Osteoblast (primary cell): ENCODE results near the gene CEP104. TPM values are rescaled to one million over a fixed set of nuclear protein-coding genes. Genes with fewer than 3 reads are reported as not detected.
A peak's percentile ranks its signal among the peaks of the same experiment; 100 is the strongest.

Experiments
- DNase-seq: peaks from one replicate; pipeline ENCODE4 v3.0.0; 2011; ENCODE audit warnings: low spot score, mixed read lengths; ENCODE audit not compliant: insufficient read length; ENCODE audit errors: missing footprints
- H2AFZ ChIP-seq: 2 replicates; pipeline ENCODE4 v1.6.0; 2011; ENCODE audit warnings: mild to moderate bottlenecking, low read length
- H3K27ac ChIP-seq: 2 replicates; pipeline ENCODE4 v1.5.1; 2011; ENCODE audit warnings: mild to moderate bottlenecking, low read depth, low read length, moderate library complexity
- H3K27me3 ChIP-seq: 2 replicates; pipeline ENCODE4 v1.6.0; 2012; ENCODE audit warnings: mild to moderate bottlenecking, control low read depth, inconsistent platforms, low read length, moderate library complexity; ENCODE audit not compliant: insufficient read depth
- H3K36me3 ChIP-seq: 2 replicates; pipeline ENCODE4 v1.5.1; 2011; ENCODE audit warnings: mild to moderate bottlenecking, low read length, control low read depth, moderate library complexity; ENCODE audit not compliant: insufficient read depth
- H3K4me1 ChIP-seq: 2 replicates; pipeline ENCODE4 v1.5.1; 2011; ENCODE audit warnings: mild to moderate bottlenecking, low read length, control low read depth, moderate library complexity; ENCODE audit not compliant: insufficient read depth
- H3K4me2 ChIP-seq: 2 replicates; pipeline ENCODE4 v1.6.0; 2011; ENCODE audit warnings: mild to moderate bottlenecking, low read length; ENCODE audit not compliant: insufficient read depth
- H3K4me3 ChIP-seq: fragments of 200-600 bp; sonication (generic); 3 replicates; pipeline ENCODE4 v1.5.1; 2012; ENCODE audit warnings: mild to moderate bottlenecking, low read length, inconsistent platforms; ENCODE audit not compliant: insufficient read depth
- H3K79me2 ChIP-seq: 2 replicates; pipeline ENCODE4 v1.6.0; 2012; ENCODE audit warnings: mild to moderate bottlenecking, low read length, control low read depth, inconsistent platforms; ENCODE audit not compliant: insufficient read depth
- H3K9me3 ChIP-seq: 2 replicates; pipeline ENCODE4 v1.5.1; 2011; ENCODE audit warnings: low read depth, low read length, control low read depth
- H4K20me1 ChIP-seq: 2 replicates; pipeline ENCODE4 v1.6.0; 2012; ENCODE audit warnings: mild to moderate bottlenecking, low read length, control low read depth; ENCODE audit not compliant: insufficient read depth
- total RNA-seq: library from RNA; depleted of rRNA; stranded (reverse); fragments of >200 nt; gene quantifications from 2 replicates; pipeline ENCODE4 v1.2.3, GENCODE V29; 2012
- TF ChIP-seq, protein P1 (sequence below): IDR thresholded peaks from 2 replicates; pipeline ENCODE4 v1.5.1; 2011; ENCODE audit warnings: mild to moderate bottlenecking, low read depth, low read length, moderate library complexity; ENCODE audit errors: extremely low read depth

The CEP104 gene
- total RNA-seq, 1 donor, result 21.7 TPM

DNA sequence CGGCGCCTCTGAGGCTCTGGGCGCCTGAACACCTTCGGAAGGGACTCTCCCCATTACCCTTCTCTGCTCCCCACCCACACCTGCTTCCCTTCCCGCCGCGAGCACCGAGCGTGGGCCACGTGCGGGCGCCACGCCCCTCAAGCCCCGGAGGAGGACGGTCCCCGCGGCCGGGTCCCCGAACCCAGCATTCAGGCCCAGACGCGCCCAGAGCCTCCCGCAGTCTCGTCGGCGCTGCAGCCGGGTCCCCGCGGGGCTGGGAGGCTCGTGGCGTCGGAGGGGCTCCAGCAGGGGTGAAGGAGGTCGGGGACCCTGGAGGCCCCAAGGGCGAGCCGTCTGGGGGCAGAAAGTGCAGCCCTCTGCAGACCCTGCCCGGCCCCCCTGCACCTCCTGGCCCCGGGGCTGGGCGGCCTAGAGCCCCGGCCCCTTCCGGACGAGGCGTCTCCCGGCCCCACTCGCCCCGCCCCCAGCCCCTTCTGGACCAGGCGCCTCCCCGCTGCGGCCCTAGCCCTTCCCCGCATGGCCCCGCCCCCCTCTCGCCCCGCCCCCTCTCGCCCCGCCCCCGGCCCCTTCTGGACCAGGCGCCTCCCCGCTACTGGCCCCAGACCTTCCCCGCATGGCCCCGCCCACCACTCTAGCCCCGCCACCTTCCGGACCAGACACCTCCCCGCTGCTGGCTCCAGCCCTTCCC lies 84.8 kb downstream of the CEP104 start:
- Histone ChIP-seq H3K4me3 (peak overlapping the region; percentile 53), H3K27me3 (peaks cover 15% of the 10 kb centered on the region), H4K20me1 (no peaks in the 10 kb centered on the region), H3K79me2 (no peaks in the 10 kb centered on the region), H3K4me2 (peak overlapping the region; percentile 68), H3K36me3 (no peaks in the 10 kb centered on the region), H3K27ac (no peak overlapping the region), H2AFZ (no peak overlapping the region), H3K4me1 (peaks cover 15% of the 10 kb centered on the region), H3K9me3 (no peaks in the 10 kb centered on the region)
- TF ChIP-seq, protein P1, sequence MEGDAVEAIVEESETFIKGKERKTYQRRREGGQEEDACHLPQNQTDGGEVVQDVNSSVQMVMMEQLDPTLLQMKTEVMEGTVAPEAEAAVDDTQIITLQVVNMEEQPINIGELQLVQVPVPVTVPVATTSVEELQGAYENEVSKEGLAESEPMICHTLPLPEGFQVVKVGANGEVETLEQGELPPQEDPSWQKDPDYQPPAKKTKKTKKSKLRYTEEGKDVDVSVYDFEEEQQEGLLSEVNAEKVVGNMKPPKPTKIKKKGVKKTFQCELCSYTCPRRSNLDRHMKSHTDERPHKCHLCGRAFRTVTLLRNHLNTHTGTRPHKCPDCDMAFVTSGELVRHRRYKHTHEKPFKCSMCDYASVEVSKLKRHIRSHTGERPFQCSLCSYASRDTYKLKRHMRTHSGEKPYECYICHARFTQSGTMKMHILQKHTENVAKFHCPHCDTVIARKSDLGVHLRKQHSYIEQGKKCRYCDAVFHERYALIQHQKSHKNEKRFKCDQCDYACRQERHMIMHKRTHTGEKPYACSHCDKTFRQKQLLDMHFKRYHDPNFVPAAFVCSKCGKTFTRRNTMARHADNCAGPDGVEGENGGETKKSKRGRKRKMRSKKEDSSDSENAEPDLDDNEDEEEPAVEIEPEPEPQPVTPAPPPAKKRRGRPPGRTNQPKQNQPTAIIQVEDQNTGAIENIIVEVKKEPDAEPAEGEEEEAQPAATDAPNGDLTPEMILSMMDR, result no peak
- DNase-seq, result peak; percentile 99

DNA sequence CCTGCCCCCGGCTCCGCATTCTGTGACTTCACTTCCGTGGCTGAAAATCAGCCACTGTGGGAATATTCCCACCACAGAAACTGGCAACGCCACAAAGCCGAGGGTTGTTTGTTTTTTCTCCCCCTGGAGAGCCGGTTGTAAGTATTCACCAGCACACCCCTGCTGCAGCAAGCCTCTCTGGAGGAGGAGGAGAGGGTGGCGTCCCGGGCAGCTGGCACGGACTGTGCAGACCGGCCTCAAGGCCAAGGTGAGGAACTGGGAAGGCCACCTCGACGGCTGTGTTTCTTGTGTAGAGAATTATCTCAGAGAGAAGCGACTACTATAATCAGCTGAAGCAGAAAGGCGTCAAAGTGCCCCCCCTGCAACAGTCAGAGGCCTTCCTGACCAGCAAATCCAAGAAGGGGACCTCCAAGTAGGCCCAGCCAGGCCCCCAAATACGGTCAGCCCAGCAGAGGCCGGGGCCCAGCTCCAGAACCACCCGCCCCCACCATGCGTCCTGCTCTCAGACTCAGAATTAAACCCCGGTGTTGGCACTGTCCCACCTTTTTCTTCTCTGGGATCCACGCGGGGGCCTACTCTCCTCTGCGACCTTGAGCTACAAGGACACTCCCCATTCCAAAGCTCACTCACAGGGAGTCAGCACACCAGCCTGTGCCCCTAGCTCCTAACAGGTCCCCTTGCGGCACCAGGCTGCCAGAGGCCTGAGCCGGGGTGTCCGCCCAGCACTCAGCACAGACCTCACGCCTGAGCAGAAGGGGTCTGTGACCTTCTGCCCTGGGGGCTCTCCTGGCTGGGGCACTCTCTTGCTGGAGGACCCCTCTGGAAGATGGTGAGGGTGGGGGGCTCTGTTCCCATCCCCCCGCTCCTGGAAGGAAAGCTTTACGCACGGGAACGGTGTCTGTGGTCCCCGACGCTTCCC lies 85.6 kb downstream of the CEP104 start:
- H4K20me1 ChIP-seq, result no peaks in the 10 kb centered on the region

DNA sequence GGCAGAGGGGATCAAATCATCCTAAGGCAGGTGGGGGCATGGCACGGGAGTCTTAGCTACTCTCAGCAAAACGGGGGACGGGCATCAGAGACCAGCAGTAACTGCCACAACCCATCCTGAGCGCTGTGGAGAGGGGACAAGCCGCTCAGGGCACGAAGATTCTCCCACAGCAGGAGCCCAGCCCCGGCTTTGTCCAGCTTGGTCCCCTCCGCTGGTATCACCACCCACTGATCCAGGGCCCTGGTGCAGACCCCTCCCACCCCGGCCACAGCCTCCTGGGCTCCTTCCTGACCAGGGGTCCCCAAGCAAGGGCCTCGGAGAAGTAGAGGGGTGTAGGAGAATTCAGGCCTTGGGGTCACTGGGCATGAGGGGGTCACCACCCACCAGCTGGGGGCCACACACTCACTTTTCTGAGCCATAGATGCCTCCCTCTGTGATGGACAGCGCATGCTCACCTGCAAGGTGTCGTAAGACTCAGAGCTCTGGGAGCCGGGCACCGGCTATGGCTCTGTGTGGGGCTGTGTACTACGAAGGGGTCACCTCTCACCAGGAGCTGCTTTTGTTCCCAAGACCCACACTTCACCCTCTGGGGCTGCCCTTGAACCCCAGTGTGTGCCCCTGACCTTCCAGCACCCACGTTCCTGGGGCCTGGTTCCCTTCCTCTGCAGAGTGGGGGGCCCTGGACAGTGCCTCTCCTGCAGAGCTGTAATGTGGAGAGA lies 86.8 kb downstream of the CEP104 start:
- H4K20me1 ChIP-seq, result no peaks in the 10 kb centered on the region
- peaks cover 22% of the 10 kb centered on the region for H3K27me3 ChIP-seq
- no peaks in the 10 kb centered on the region for H3K36me3 ChIP-seq
- H3K4me1 ChIP-seq, result peaks cover 8% of the 10 kb centered on the region
- TF ChIP-seq, protein P1, result no peak
- no peak overlapping the region for H3K4me2 ChIP-seq
- H3K79me2 ChIP-seq, result no peaks in the 10 kb centered on the region
- no peaks in the 10 kb centered on the region for H3K9me3 ChIP-seq
- peak; percentile 79 for DNase-seq
- no peak overlapping the region for H2AFZ ChIP-seq
- no peak overlapping the region for H3K4me3 ChIP-seq
- no peak overlapping the region for H3K27ac ChIP-seq

More for the DNA sequence above, 85.6 kb downstream of the CEP104 start:
- peak; percentile 90 for DNase-seq
- Histone ChIP-seq H3K4me3 (no peak overlapping the region), H3K27ac (no peak overlapping the region), H3K36me3 (no peaks in the 10 kb centered on the region), H3K9me3 (no peaks in the 10 kb centered on the region), H3K4me1 (peaks cover 15% of the 10 kb centered on the region), H3K4me2 (peak overlapping the region; percentile 68), H2AFZ (no peak overlapping the region), H3K27me3 (peaks cover 15% of the 10 kb centered on the region), H3K79me2 (no peaks in the 10 kb centered on the region)
- TF ChIP-seq, protein P1, result no peak
